Activated T-cell treated with anti-CD3 and anti-CD28 coated beads, Interleukin-2, amount 50 U/mL, for 48 hours (primary cell): ENCODE measurements around the gene FZD2.

Experiments used
- DNase-seq, 2 experiments: peaks; one replicate each; pipeline ENCODE4 v3.0.0-alpha.2; 2020

Gene FZD2

GRCh38 chr17:44610331-44610730 lies 53.0 kb downstream of the FZD2 start:
- DNase-seq = no peak
